DOHH2 (cell line): ENCODE data around the gene TMEM131.

Experiments
- CTCF ChIP-seq: fragments of 200-600 bp; sonication (generic); IDR thresholded peaks from one replicate; pipeline ENCODE4 v1.5.1; 2014; ENCODE audit warnings: antibody characterized with exemption, mild to moderate bottlenecking, low read depth, low read length; ENCODE audit not compliant: poor library complexity, severe bottlenecking
- EZH2phosphoT487 ChIP-seq: fragments of 200-600 bp; sonication (generic); IDR thresholded peaks from 2 replicates; pipeline ENCODE4 v1.6.1; 2017; ENCODE audit warnings: borderline replicate concordance, mild to moderate bottlenecking, antibody characterized with exemption, low read length, moderate library complexity, mixed read lengths

GRCh38 chr2:97889156-97889555, 106.6 kb downstream of the TMEM131 start:
- TF ChIP-seq CTCF: no peak
- TF ChIP-seq EZH2phosphoT487: no peak
